DLD1 (cell line): Measurements from ENCODE around the gene DNAJB8.

Experiments
- in situ Hi-C: cut with HindIII; loops from 2 replicates; pipeline ENCODE4 v1.10.0; 2017; ENCODE audit warnings: low sequenced_read_pairs

The DNAJB8 gene

DNA sequence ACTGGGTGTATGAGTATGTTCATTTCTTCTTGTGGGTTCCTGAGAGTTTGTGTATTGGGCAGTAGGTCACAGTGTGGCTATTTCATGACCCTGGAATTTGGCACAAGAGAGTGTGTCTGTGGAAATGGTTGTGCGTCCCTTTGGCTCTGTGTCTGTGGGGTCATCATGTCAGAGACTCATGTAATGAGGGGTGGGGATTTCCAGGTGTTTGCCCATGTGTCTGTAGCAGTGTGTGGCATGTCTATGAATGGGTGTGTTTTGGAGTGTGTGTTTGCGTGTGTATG, 27.6 kb upstream of the DNAJB8 start:
- in situ Hi-C loops = no loop called here

DNA sequence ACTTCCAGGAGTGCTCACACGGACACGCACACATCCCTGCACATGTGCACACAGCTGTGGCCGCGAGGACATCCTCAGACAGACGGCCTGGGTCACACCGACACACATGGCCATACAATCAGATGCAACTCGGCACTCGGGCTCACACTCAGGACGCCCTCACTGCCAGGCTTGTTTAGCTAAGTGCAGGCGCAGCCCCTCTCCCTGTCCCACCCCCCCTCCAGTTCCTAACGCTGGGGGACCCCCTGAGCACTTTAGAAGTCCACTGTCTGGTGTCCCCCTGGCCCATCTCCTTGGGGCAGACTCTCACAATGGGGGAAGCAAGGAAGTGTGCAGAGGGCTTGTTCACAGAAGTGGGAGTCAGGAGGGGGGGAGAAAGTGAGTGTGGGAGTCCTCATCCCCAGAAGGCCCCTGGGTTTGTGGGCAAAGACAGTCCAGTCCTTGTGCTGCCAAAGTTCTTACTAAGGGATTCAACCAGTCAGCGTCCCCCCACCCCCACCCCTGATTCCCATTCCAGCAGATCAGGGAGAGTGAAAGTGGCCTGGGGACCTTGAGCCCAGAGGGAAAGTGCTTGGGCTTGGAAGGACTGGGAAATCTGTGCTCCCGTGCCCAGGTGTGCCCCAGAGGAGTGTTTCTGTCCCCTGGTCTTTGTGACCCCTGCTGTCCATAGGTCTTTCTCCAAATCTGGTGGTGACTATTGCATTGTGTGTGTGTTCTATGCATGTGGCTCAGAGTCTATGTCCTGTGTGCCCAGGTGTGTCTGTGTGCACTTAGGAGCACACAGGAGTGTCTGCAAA, 27.1 kb upstream of the DNAJB8 start:
- in situ Hi-C loops = no loop called here

DNA sequence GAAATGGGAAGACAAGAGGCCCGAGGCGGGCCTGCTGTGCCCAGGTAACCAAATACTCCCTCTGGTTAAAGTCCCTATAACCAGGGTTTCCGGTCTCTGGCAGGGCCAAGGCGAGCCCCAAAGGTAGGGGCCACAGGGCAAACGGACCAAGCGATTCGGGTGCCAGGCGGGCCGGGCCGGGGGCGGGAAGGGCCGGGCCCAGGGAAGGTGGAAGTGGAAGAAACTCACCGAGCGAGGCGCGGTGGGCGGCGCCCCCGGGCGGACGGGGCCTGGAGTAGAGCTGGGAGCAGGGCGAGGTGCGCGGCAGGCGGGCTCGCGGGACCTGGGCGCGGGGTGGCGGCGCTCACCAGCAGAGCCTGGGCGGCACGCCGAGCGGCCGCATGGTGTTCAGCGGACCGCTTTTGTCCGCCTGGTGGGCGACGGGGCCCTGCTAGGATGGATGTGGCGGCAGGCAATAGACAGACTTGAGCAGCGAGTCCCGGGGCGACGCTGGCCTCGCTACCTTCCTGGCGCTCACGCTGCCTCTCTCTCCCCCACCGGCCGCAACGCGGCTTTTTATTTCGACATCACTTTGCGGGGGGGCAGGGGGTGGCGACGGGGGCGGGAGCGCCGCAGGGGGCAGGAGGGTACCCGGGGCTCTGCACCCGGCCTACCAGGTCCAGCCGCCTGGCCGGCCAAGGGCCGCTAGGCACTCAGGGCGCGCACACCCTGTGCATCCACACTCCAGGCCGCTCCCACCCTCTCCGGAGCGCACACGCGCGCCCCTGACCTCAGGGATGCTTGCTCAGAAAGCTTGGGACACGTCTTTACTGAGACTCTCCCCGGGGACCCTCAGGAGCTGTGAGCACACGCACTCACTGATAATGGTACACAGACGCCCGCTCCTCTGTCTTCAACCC, 26.2 kb upstream of the DNAJB8 start, which contains the start of gene GATA2:
GATA2 (minus strand) TSS at position 531 of the 899 bp plus-strand sequence. CDS start 6,170 bp downstream, outside the sequence.
- in situ Hi-C loops = no loop called here

DNA sequence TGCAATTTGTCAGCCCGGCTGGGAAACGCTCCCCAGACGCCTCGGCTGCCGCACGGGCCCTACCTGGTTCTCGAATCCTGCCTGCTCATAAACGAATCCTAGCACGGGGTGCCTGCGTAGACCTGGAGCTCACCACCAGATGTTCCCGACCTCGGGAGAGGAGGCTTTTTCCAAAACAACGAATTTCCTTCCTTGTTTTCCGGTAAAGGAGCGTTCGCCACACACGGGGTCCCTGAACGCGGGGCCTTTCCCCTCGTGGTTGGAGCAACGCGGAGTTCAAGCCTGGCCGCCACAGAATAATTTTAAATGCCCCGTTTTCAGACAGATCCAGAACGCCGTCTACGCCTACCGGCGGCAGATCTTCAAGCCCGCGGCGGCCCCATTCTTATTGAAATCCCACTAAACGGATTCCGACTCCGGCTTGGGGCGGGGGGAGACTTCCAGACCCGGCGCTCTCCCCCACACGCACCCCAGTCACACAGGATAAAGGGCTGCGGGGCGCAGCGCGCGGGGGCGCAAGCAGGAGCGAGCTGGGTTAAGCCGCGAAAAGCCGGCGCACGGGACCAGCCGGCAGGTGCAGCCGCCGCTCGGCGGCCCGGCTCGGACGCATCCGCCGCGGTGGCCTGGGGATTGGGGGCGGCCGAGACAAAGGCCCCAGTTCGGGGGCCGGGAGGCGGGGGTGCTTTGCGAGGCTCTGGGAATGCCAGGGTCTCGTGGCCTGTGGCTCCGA, 25.4 kb upstream of the DNAJB8 start:
- in situ Hi-C loops = no loop called here

DNA sequence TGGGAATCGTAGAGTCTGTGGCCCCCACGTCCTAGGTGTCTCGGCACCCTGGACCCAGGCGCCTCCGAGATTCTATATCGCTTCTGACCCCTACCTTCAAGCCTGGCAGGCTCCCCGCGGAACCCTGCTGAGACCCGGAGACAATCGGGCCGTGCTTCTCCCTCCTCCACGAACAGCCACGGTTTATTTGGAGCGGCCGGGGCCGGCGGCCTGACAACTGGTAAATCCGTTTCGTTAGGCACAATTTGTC, 24.9 kb upstream of the DNAJB8 start:
- in situ Hi-C loops = no loop called here

DNA sequence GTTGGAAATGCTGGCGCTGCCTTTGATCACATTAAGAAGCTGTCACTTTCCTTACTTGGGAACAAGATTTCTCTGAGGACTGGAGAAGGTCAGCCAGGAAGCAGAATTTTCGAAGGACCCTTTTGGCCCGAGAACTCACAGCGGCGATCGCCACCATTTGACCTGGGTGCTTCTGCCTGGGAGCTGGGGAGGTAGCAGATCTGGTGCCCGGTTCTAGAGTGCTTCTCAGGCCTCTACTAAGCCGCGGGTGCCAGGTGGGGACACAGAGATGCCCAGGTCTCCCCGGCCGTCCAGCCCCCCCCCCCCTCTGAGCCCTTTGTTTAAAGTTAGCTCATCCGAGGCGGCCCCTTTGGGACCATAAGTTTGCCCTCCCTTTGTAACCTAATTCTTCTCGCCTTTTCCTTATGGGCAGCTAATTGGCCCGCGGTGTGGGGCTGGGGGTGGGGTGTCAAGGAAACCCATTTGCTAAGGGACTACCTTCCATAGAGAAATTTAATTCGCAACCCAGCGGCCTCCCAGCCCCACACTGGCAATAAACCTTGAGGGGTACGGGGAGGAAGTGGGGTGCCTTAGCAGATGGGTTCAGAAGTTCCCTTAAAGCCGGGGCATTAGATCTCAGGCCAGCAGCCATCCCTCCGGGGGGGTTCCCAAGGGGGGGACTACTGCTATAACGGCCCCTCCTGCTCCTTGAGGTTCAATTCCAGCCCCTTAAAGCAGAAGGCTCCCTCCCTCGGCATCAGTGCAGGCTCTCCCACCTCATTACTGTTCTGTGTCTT, 24.4 kb upstream of the DNAJB8 start:
- in situ Hi-C loops = no loop called here

DNA sequence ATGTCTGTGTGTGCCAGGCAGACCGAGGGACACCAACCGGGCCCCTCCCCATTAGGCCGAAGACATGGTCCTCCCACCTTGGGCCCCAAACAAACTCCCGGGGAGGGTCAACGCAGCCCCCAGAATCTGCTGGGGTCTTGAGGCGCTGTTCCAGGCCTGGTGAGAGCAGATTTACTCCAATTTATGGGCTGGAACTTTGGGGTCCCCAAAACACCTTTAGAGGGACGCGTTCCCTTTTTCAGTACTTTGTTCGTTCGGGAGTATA, 23.9 kb upstream of the DNAJB8 start:
- in situ Hi-C loops = no loop called here

DNA sequence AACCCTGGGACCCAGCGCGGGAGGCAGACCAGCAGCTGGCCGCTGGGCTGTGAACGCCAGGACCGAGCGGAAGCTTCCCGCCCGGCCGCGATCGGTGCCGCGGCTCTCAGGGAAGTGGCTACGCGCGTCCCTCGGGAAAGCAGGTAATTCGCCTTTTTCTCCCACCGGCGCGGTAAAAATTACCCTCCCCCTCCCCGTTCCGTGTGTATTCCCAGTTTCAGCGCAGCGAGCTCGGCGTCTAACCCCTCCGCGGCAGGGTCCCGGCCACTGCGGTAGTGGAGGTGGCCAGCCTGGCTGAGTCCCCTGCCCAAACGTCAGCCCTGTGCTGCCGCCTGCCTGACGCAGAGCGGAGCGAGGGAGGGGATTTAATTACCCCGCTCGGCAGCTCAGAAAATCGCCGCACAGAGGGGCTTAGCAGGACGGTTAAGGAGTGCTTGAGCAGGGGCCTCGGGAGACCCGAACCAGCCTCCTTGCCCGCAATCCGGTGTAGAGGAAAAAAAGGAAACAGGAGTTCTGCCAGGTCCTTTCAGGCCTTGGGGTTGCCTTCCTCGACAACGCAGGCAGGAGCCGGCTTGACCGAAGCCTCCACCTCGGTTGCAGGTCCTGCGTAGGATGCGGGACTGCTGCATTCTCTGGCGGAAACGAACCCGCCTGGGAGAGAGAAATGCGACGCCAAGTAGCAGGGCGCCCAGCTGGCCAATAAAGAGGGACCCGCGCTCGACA, 23.4 kb upstream of the DNAJB8 start:
- in situ Hi-C loops = no loop called here

DNA sequence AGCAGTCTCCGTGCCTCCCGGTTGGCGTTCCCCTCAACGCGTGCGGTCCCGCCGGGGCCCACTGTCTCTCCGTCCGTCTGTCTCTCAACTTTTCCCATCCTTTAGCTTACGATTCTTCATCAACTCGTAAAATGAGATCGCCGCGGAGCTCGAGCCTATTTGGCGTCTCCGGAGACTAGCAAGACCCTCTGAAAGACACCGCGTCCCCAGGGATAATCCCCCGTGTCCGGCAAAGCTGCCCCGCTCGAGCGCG, 22.9 kb upstream of the DNAJB8 start:
- in situ Hi-C loops = no loop called here

DNA sequence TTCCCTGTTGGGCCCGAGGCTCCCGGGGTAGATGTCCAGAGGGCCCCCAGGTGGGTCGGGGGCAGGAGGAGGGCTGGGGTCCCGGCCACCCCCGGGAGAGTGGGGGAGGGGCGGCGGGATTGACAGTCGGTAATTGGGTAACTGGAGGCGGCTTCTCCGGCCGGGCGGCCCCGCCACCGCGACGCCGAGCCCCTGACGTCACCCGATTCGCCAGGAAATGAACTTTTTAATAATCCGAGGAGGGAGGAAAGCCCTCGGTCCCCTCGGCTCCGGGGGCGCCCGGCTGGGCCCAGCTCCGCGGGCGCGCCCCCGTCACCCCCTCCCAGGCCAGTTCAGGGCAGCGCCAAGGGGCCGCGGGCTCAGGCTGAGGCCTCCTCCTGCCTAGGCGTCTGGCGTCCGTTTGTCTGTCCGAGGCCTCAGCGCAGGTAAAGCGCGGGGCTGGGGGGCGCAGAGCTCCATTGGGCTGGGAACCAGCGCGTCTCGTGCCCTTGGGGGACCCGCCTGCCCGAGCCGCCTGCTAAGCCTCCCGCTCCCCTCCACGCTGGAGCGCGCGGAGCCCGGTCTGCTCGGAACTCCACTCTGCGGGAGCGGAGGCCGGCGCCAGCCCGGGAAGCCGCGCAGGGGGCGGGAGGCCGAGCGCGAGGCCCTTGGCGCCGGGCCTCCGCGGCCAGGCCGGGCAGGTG, 22.4 kb upstream of the DNAJB8 start:
- in situ Hi-C loops = no loop called here

DNA sequence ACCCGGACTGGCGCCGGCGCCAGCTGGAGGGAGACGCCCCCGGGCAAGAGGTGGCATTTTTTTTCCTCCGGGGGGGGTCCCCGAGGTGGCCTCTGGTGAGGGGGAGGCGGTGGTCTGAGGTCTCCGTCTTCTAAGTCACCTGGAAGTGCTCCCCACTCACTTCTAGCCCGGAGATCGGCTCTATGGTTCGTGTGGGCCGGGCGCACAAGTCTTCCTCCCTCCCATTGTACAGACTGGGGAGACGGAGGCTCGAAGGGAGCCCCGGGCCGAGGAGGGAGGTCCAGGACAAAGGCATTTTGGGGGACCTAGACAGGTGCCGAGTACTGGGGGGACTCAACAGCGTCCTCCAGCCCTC, 21.9 kb upstream of the DNAJB8 start:
- in situ Hi-C loops = no loop called here

DNA sequence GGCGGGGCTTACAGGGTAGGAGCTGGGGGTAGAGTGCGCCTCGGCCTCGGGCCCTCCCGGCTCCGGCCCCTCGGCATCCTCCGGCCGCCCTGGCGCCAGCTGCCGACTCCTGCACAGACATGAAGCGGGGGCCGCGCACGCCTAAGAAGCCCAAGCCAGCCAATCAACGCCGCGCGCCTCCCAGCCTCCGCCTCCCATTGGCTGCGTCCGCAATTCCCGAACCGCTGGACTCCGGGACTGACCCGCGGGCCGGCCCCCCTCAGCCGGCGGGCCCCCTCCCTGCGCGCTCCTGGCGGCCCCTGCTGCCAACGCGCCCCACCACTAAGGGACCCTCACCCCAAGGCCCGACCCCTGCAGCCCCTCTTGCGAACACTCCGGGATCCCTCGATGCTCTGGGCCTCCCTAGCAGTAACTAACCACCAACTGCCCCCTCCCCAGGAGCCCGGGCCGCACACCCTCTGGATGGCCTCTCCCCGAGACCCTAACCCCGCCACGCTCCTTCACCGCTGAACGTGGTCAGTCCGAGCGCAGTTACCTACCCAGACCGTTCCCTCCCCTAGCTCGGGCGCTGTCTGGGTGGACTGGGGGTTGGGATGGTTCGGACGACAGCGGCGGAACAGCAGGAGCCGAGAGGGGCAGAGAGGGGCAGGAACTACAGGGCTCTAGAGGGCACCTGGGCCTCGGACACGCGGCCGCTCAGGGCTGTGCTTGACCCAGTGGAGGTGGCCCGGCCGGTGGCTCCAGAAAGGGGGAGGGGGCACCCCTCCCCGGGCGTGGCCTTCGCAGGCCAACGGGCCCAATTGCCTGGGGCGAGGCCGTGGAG, 21.3 kb upstream of the DNAJB8 start:
- in situ Hi-C loops = no loop called here

DNA sequence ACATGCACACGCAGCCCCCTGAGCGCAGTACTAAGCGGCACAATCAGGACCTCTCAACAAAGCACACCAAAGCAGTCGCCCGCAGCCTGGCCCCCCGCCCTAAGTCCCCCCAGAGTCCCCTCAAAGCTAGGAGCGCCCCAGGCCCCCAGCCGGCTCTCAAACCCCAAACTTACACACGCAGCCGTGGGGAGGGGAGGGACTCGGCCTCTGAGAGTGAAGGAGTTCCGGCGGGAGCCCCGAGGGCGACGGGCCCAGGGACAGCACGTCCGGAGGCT, 20.8 kb upstream of the DNAJB8 start:
- in situ Hi-C loops = no loop called here

DNA sequence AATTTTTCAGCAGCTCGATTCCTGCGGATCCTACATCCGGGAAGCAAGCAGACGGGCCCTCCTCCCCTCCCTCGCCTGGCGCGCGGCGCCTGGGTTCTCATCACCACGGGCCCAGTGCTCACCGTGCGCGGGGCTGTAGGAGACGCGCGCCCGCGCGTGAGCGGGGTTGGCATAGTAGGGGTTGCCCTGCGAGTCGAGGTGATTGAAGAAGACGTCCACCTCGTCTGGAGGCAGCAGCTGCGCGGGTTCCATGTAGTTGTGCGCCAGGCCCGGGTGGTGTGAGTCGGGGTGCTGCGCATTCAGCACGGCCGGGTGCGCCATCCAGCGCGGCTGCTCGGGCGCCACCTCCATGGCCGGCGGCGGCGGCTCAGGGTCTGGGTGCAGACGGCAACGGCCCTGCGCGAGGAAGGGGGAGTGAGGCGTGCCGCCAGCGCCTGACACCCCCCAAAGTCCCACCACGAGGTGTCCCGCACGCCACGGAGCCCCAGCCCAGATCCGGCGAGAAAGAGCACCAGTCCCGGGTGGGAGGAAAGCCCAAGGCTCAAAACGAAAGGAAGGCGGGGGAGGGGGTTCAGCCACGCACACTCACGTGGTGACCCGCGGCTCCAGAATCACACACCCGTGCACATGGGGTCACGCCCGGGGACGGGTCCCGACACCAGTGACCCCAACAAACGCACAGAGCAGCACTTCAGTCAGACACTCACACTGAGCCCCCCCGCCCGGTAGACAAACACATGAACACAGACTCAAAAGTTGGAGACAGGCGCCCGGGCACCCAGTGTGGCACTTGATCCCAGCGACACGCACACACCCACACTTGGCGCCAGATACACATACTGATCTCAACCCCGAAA, 20.2 kb upstream of the DNAJB8 start:
- in situ Hi-C loops = no loop called here

DNA sequence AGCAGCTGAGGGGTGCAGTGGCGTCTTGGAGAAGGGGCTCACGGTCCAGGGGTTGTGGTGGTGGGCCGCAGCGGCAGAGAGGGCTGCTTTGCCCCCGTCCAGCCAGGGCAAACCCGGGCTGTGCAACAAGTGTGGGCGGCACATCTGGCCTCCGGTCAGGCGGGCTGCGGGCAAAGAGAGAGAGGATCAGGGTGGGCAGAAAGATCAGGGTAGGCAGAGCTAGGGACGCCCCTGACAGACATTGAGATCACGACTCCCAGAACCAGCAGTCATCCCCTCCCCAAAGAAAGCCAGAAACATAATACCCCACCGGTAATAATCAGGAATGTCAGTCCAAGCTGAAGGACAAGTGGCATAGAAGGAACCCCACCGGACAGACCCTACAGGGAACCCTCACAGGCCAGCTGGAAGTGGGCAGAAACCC, 19.5 kb upstream of the DNAJB8 start:
- in situ Hi-C loops = no loop called here

DNA sequence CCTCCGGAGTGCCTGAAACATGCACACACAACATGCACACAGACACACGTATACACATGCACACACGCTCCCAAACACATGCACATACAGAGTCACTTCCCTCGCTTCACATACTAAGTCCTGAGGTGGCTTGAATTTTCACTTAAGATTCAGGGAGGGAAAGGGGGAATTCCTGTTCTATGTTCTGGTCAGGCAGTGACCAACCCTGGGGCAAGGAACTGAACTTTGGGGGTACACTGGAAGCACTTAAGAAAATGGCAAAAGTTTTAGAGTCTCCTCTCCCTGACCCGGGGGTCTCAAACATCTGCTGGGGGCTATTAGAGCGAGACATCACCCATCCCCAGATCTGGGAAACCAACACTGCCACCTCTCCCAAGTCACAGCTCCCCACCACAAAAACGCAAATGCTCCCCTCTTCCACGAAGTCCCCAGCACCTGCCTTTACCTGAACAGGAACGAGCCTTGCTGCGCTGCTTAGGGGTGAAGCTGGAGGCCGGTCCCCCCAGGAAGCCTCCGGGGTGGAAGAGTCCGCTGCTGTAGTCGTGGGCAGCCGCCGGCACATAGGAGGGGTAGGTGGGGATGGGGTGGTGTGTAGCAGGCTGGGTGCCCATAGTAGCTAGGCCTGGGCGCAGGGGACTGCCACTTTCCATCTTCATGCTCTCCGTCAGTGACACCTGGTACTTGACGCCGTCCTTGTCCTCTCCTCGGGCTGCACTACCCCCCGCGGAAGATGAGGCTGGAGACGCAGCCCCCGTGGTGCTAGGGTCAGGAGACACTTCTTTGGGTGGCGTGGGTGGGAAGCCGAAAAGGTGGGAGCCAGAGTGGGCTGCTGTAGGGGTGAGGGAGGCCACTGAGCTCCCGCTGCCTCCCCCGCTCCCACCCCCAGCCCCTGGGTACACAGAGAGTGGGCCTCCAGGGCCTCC, 18.9 kb upstream of the DNAJB8 start:
- in situ Hi-C loops = no loop called here

DNA sequence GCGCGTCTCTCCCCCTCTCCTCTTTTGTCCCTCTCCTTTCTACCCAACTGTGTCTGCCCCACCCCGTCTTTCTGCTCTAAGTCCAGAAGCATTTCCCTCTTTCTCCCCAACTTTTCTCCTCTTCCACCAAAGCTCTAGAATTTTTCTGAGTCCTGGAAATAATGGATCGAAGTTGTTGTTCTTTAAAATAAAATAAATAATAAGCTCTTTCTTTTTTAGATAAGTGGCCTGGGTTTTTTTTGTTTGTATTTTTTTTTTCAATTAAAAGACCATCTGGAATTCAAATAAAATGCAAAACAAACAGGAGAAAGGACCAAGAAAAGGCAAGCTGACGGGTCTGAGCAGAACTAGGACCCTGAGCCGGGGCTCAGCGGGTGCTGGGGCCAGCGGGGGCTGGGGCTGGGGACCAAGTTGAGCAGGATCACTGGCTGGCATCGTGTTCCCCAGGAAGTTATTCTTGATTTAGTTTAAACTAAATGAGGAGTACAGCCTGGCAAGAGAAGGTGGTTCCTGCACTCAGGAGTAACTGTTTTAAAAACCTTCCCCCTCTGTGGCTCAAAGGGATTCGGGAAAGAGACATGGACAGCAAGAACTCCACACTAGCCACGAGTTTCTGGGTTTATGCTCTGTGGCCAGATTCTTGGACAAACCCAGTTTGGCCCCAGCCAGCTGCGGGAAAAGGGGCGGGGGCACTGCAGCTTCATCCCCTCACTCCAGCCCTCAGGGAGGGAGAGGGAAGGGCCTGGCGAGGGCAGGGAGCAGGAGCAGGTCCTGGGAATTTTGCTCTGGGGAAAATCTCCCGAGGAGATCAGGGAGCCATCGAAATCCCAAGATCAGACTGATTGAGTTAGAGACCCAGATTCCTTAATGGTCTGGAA, 18.0 kb upstream of the DNAJB8 start:
- in situ Hi-C loops = no loop called here
